ENCODE measurements around the gene RPL10.
A peak's percentile ranks its signal among the peaks of the same experiment; 100 is the strongest.

Gene RPL10

DNA sequence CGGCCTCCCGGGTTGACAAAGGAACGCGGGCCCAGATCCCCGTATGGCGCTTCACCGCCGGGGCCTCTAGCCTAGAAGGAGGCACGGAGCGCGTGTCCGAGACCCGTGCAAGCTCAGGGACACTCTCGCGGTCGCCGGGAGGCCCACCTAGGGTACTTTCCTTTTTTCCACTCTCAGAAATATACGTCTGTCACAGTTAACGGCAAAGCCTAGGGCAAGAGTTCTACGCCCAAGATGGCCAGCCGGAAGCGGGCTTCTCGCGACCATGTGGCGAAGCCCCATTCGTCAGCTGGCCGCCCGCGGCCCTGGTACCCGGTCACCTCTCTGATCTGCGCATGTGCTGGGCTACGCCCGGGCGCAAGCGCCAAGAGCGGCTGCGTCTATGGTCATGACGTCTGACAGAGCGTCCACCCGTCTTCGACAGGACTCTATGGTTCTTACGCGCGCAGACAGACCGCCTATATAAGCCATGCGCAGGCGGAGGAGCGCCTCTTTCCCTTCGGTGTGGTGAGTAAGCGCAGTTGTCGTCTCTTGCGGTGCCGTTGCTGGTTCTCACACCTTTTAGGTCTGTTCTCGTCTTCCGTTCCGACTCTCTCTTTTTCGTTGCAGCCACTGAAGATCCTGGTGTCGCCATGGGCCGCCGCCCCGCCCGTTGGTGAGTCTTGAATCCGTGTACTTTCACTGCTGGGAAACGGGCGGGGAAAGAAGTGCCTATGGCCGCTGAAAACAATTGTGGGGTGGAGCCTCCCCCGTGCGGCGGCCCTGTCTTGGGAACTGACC lies at the start of gene RPL10:
RPL10 (plus strand) TSS at position 490 of the 780 bp plus-strand sequence; CDS start at position 633, 143 bp downstream.
- DNase-seq = peak; percentile 94 to 95 (median 95)

DNA sequence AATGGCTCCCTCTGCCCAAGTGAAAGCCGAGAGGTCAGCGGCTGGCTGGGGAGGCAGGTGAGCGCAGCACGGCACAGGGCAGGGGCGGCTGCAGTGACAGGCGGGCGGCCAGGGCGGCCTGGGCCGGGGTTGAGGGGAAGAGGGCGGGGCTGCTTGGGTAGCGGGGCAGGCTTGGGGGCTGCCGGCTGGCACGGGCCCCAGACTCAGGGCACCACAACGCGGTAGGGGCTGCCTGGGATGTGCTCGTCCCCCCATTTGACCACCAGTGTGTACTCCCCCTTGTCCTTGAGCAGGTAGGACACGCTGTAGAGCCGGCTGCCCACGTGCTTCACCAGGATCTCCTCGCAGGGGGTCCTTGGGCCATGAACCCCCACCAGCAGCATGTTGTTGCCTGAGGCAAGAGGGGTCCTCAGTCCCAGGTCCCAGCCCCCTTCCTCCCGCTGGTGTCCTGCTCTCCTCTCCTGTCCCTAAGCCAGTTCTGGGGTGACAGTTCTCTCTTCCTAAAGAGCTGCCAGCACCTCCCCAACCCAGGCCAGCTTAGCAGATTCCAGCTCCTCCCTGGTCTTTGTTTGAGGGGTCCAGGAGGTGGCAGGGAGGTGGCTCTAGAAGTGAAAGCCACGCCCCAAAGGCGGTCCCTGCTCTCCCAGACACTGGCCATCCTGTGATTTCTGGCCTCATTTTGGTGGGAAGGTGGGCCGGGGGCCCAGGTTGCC lies 49.4 kb upstream of the RPL10 start:
- no peak for DNase-seq

DNA sequence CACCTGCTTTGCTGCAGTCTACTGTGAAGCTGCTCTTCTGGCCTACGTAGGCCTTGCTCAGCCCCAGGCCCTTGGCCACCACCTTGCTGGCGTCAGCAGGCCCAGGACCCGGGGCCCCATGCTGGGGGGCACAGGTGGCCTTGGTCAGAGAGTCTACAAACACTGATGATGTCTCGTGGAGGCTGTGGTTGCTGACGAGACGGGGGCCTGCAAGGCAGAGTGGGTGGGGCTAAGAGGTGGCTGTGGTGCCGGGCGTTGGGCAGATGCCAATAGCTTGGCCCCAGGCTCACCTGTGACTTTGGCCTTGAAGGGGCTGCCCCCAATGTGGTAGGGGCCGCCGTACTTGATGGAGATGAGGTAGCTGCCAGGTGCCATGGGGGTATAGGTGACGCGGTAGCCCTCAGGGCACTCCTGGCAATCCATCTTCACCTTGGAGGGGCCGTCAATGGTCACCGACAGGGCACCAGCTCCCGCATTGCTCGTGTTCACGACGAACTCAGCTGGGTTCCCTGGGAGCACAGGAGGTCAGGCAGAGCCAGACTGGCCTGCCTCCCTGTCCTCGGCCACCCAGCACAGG lies 48.7 kb upstream of the RPL10 start:
- DNase-seq = no peak

DNA sequence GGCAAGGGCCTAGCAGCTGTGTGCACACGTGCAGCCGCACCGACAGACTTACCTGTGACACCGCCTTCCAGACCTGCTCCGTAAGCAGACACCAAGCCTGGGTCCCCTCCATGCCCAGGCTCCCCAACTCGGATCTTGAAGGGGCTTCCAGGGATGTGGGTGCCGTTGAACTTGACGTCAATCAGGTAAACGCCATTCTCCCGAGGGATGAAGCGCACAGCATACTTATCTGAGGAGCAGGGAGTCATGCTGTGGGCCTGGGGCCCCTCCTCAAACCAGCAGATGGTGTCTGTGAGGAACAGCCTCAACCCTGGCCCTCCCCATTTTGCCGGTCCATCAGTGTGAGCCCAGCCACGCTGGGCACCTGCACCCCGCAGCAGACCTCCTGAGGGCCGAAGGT lies 48.2 kb upstream of the RPL10 start:
- no peak for DNase-seq

DNA sequence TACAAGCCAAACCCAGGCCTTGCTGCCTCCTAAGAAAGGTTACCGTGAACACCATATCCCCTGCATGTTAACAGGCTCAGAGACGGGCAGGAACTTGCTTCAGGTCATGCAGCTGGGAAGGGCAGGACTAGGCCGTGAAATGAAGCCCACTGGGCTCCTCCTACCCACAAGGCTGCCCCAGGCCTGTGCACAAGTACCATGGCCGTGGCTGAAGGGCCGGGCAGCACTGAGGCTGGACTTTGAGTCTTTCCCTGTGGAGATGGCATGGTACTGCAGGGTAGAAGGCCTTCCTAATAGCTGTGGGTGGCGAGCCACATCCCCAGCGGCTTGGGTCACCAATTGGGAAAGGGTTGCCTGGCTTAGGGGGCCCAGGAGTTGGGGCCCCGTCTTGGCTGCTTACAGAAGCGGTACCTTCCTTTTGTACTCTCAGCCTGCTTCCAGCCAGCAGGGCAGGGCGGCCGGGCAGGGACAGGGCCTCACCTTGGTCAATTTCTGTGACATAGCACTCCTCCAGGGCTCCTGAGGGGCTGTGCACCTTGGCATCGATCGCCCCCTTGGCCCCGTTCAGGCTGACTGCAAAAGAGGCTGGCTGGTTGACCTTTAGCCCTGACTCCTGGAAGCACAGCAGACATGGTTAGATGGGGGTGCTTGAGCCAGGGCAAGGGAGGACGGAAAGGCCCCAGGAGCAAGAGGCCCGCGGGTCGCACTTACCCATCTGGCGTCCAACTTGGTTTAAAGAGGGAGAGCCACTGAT lies 47.6 kb upstream of the RPL10 start:
- no peak for DNase-seq

DNA sequence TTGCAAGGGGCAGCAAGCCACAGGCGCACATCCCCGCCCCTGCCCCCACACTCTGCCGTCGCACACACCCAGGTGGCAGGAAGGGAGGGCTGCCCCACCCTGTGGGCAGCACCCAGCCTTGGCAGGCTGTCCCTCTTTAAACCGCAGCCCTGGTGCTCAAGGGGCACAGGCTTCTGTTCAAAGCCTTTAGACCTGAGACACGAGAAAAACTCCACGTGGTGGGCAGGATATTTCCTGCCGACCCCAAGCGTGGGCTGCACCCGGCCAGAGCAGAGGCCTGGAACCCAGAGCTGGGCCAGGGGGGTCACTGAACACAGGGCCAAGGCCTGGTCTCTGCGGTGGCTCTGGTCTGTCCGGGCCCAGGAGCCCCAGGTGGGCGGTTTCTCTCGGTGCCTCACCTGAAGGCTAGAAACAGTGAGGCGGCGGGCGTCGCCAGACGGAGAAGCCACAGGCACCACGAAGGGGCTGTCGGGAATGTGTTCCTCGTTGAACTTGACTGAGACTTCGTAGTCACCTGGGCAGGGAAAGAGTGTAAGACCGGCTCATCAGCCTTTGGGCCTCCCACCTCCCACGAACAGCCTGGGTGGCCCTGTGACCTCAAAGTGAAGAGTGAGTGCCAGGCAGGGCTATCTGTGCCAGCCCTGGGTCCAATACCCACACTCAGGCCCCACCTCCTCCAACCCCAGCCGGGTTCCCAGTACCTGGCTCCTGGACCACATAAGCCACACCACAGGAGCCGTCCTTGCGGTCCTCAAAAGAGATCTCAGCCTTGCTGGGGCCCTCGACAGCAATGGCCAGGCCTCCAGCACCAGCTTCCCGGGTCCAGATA lies 46.8 kb upstream of the RPL10 start:
- DNase-seq = no peak

DNA sequence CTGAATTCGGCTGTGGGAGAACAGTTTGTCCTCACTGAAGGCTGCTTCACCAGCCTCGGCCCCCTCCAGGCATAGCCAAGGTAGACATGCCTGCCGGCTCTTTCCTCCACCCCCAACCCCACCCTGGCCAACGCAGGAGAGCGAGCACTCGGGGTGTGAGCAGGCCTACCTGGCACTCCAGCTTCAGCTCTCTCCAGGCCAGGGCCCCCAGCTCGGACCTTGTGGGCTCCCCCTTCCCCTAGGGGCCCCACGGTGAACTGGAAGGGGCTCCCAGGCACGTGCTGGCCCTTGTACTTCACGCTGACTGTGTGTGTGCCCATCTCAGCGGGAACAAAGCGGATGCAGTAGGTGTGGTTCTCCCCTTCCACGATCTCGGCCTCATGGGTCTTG lies 46.2 kb upstream of the RPL10 start:
- no peak for DNase-seq

DNA sequence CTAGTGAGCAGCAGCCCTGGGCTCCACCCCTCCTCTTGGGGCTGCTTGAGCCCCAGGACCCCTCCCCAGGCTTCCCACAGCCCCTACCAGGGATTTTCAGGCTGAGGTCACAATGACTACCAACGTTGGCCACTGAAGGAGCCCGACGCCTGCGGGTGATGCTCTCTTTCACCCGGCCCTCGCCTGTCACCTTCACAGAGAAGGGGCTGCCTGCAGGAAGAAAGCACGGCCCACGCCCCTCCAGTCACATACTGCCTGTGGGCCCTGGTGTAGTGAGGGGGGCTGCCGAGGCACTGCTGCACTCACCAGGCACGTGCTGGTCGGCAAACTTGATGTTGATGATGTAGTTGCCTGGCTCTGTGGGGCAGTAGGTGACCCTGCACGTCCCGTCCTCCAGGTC lies 45.7 kb upstream of the RPL10 start:
- DNase-seq = no peak

DNA sequence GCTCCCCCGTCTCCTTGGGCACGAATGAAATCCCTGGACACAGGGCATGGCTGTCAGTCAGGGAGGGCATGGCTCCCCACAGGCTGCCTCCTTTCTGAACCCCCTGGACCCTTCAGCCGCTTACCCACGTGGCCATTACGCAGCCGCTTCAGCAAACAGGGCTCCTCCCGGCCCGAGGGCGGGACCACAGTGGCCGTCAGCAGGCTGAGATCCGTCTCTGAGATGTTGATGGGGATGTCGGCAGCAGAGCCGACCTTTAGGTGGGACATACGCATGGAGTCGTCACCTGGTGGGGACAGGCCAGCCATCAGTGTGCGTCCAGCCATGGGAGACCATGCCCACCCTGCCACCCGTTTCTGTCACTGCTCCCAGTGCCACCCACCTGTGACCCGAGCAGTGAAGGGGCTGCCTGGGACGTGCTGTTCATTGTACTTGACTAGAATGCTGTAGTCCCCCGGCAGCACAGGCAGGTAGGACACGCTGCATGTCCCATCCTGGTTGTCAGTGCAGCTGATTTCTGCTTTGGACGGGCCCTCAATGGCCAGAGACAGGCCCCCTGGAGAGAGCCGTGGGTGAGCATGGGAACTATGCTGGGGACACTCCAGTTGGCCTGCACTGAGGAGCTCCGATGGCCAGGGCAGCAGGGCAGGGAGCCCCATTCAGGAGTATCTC lies 44.9 kb upstream of the RPL10 start:
- no peak for DNase-seq

DNA sequence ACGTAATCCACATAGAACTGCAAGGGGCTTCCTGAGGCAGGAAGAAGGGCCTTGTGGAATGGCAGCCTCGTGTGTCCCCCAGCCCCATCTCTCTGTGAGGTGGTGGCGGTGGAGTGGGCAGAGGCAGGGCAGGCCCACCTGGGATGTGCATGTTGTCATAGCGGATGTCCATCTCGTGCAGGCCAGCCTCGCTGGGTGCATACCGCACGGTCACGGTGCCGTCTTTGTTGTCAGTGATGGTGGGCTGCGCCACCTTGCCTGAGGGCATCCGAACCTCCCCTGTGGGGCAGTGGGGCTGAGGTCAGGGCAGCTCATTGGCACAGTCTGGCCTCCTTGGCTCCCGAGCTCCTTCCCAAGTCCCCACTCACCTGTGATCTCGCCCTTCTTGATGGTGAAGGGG lies 44.2 kb upstream of the RPL10 start:
- DNase-seq = no peak

DNA sequence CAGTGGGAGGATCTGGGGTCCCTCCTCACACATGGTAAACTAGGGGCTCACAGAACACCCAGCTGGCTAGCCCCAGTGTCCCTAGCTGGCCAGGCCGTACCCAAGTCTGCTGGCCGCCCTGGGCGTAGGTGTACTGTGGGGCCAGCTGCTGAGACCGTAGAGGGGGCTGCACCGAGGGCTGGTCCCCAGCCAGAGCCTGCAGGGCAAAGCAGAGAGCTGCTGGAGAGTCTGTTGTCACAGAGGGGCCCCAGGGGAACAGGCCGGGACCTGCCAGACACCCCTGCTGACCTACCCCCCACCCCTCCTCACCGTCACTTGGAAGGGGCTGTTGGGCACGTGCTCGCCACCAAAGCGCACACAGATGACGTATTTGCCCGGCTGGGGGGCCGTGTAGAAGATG lies 43.7 kb upstream of the RPL10 start:
- no peak for DNase-seq

DNA sequence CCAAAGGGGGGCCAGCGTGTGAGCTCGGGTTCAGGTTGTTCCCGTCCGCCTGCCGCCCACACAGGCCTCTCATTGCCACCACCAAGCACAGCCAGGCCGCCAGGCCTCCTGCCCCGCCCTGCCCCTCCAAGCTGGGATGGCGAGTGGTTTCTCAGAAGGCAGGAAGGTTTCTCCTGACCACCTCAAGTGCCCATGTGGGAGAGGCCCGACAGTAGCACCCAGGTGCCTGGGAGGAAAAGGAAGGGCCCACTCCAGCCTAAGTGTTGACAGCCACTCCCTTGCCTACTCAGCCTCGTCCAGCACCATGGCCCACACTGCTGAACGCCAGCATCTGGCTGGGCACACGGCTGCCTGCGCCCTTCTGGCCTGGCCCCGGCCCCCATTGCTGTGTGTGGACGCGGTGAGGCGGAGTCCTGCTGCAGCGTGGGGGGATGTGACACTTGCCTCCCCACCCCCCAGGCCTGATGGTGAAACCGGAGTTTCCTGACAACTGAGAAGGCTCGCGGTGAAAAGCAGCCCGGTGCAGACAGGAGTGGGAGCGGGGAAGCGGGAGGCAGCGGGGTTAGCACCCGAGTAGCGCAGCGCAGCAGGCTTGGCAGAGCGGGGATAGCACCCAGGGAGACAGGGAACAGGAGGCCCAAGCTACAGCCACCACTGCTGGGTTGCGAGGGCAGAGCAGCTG lies 42.9 kb upstream of the RPL10 start:
- DNase-seq = no peak

DNA sequence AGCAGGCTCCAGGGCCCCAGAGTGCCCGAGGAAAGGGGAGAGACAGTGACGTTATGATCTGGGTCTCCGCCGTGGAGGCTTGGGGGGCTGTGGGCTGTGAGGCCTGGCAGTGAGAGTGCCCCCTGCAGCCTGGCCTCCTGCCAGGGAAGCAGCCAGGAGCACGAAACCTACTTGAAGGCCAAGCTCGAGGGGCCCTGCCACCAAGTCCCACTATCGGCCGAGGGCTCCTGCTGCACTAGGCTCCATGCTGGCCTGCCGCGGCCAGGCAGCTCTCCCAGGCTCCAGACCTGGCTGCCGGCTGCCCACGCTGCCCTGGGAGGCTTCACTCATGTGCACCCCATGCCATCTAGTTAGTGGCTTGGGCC lies 42.4 kb upstream of the RPL10 start:
- no peak for DNase-seq

DNA sequence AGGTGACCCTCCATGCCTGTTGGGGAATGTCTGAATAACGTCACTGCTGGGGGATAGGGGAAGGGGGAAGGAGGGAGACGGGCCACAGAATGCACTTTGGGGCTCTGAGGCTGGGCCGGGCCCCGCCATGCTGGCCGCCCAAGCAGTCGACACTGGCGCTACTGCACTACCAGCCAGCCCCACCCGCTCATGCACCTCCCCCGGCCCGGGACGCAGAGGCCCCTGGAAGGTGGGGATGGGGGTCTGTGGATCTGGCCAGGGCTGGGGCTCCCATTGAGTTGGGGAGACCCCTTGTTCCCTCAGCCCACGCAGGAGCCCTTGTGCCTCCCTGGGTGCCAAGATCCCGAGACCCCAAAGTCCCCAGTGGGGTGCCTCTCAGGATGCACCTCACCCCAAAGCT lies 41.6 kb upstream of the RPL10 start:
- DNase-seq = no peak

DNA sequence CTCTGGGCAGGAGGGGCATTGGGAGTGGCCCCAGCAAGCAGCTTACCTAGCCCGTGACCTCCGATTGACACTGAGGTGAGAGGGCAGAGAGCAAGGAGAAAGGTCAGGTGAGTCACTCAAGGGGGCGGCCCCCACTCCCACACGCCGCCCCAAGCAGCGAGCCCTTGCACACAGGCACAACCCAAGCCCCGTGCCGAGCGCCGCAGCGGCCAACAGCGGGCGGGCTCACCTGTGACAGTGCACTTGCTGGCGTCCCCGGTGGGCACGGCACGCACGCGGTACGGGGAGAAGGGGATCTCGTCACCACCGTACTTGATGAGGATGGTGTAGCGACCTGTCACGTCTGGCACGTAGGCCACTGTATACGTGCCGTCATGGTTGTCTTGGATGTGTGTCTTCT lies 41.0 kb upstream of the RPL10 start:
- DNase-seq = no peak

DNA sequence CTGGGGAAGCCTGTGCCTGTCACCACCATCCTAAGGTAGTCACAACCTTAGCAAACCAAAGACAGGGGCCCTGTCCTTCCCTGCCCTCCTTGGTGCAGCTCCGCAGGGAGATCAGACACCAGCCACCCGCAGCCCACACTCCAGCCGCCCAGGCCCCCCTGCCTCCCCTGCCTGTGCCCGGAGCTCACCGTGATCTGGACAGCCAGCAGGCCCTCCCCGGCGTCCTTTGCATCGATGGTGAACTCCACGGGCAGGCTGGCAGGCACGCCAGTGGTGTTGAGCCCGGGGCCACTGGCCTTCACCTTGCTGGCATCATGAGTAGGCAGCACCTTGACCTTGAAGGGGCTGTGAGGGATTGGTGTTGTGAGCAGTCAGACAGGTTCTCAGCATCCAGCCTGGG lies 40.2 kb upstream of the RPL10 start:
- no peak for DNase-seq

DNA sequence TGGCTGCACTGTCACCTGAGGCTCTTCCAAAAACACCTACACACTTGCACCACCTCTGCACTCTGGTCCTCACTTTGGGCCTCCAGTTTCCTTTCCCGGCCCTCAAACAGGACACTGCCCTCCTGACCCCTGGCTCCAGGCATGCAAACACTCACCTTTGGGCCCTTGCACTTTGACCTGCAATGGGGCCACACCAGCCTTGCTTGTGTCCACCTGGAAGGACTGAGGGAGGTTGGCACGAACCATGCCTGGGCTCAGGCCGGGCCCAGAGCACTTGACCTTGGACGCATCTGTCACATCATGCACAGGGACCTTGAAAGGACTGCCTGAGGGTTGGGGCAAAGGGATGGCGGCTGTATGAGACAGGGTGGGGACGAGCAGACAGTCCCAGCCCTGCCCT lies 39.3 kb upstream of the RPL10 start:
- DNase-seq = no peak

DNA sequence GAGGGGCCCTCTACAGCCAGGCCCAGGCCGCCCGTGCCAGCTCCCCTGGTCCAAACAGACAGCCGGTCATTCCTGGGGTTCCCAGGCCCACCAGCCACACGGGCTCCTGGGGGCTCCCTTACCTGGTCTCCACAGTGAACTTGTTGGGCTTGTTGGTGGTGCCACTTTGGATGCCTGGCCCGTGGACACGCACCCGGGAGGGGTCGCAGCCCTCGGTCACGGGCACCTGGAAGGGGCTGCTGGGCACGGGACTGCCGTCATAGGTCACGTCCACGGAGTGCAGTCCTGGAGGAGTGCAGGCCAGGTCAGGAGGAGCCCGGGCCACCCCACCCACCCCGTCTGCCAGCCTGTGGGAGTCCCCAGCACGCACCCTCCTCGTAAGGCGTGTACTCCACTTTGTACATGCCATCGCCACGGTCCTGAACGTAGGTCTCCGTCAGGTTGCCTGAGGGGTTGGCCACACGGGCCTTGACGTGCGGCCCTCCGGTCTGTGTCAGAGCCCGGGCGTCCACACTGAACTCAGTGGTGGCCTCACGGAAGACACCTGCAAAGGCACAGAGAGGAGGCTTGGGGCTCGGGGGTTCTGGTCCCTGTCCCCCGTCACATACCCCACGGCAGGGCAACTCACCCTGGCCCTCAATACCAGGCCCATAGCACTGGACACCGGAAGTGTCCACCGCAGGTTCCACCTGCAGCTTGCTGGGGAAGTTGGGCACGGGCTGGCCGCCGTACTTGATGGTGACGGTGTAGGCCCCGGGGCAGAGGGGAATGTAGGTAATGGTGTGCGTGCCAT lies 38.6 kb upstream of the RPL10 start:
- DNase-seq = no peak

DNA sequence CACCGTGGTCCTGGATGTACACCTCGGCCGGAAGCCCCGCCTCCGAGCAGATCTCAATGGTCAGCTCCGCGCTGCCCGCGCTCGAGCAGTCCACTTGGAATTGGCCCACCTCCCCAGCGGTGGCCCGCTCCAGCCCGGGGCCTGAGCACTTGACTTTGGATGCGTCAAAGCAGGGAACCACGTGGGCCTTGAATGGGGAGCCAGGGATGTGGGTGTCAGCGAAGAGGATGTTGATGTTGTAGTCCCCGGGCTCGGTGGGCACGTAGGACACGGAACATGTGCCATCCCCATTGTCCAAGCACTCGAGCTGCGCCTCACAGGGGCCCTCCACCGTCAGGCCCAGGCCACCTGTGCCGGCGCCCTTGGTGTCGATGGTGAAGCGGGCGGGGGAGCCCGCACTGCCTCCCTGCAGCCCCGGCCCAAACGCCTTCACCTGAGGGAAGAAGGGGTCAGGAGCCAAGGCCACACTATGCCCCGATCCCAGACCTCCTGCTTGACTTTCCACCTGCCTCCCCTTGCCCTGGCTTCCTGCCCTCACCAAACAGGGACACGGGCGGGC lies 37.9 kb upstream of the RPL10 start:
- no peak for DNase-seq

DNA sequence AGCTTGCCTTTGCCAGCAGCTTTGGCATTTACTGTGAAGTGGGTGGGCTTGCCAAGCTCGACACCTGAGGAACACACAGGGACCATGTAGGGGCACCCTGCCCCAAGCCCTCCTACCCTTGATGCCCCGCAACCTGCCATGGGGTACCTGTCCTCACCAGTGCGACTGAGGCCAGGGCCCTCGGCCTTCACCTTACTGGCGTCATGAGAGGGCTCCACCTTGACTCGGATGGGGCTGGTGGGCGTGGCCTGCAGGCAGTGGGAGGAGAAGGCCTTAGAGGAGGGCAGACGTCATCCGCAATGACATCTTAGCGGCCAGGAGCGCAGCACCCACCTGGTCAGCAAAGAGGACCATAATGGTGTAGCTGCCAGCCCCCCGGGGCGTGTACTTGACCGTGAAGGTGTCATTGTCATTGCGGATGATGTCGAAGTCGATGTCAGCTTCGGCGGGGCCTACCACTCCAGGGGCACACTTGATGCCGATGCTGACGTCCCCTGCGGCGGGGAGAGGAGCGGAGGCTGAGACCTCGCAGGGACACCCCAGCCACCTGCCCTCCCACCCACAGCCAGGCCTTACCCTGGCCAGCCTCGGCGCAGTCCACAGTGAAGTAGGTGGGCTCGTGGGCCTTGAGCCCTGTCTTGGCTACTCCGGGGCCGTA lies 36.0 kb upstream of the RPL10 start:
- DNase-seq = no peak

Measured in suppressor macrophage treated with lipopolysaccharide for 1 hour (primary cell).